Trophoblast cell (in vitro differentiated cells and primary cell): ENCODE data around the gene PNPO. TPM values are rescaled to one million over a fixed set of nuclear protein-coding genes. Genes with fewer than 3 reads are reported as not detected.
A peak's percentile ranks its signal among the peaks of the same experiment; 100 is the strongest.

Experiments
- DNase-seq, 2 donors: peaks; one replicate each; pipeline ENCODE4 v3.0.0-alpha.2; 2016
- H2AFZ ChIP-seq: 2 replicates; pipeline ENCODE4 v1.6.1; 2013; ENCODE audit warnings: low read length, moderate library complexity, mild to moderate bottlenecking; ENCODE audit not compliant: insufficient read depth, poor library complexity
- H2AK5ac ChIP-seq: 2 replicates; pipeline ENCODE4 v1.6.1; 2013; ENCODE audit warnings: mild to moderate bottlenecking, low read length
- H2BK120ac ChIP-seq: 2 replicates; pipeline ENCODE4 v1.6.1; 2013; ENCODE audit warnings: low read length, mild to moderate bottlenecking, moderate library complexity; ENCODE audit not compliant: insufficient read depth, poor library complexity
- H2BK12ac ChIP-seq: 2 replicates; pipeline ENCODE4 v1.6.1; 2013; ENCODE audit warnings: mild to moderate bottlenecking, low read length, moderate library complexity
- H2BK5ac ChIP-seq: 2 replicates; pipeline ENCODE4 v1.6.1; 2013; ENCODE audit warnings: low read length, low read depth, moderate library complexity, mild to moderate bottlenecking; ENCODE audit not compliant: poor library complexity
- H3K14ac ChIP-seq: 2 replicates; pipeline ENCODE4 v1.6.1; 2013; ENCODE audit warnings: mild to moderate bottlenecking, low read length
- H3K18ac ChIP-seq: 2 replicates; pipeline ENCODE4 v1.6.1; 2013; ENCODE audit warnings: mild to moderate bottlenecking, low read length
- H3K23ac ChIP-seq: 2 replicates; pipeline ENCODE4 v1.6.1; 2013; ENCODE audit warnings: low read length
- H3K27ac ChIP-seq: 2 replicates; pipeline ENCODE4 v1.5.1; 2013; ENCODE audit warnings: low read depth, mild to moderate bottlenecking, inconsistent platforms, low read length, moderate library complexity
- H3K27me3 ChIP-seq: 2 replicates; pipeline ENCODE4 v1.6.1; 2013; ENCODE audit warnings: inconsistent platforms, mild to moderate bottlenecking, low read length, moderate library complexity; ENCODE audit not compliant: insufficient read depth
- H3K36me3 ChIP-seq, 2 experiments: 1 replicate in 1 of 2; 2 replicates in 1 of 2; pipeline ENCODE4 v1.6.1; 2013; ENCODE audit warnings: low read length in 2 of 2, mild to moderate bottlenecking in 2 of 2, moderate library complexity in 1 of 2; ENCODE audit not compliant: insufficient read depth in 2 of 2, control insufficient read depth in 1 of 2
- H3K4ac ChIP-seq: 2 replicates; pipeline ENCODE4 v1.6.1; 2013; ENCODE audit warnings: low read depth, mild to moderate bottlenecking, low read length, moderate library complexity
- H3K4me1 ChIP-seq, 2 experiments: 1 replicate in 1 of 2; 2 replicates in 1 of 2; pipeline ENCODE4 v1.6.1; 2013; ENCODE audit warnings: low read length in 2 of 2, mild to moderate bottlenecking in 2 of 2, moderate library complexity in 1 of 2; ENCODE audit not compliant: insufficient read depth in 2 of 2, control insufficient read depth in 1 of 2
- H3K4me2 ChIP-seq: 2 replicates; pipeline ENCODE4 v1.6.1; 2013; ENCODE audit warnings: inconsistent platforms, mild to moderate bottlenecking, low read length, moderate library complexity
- H3K4me3 ChIP-seq: 2 replicates; pipeline ENCODE4 v1.5.1; 2013; ENCODE audit warnings: mild to moderate bottlenecking, low read depth, low read length, inconsistent platforms
- H3K79me1 ChIP-seq: one replicate; pipeline ENCODE4 v1.6.1; 2013; ENCODE audit warnings: low read length
- H3K79me2 ChIP-seq: 2 replicates; pipeline ENCODE4 v1.6.1; 2013; ENCODE audit warnings: low read length, mild to moderate bottlenecking; ENCODE audit not compliant: control insufficient read depth, insufficient read depth, poor library complexity
- H3K9ac ChIP-seq: 2 replicates; pipeline ENCODE4 v1.6.1; 2013; ENCODE audit warnings: mild to moderate bottlenecking, low read length
- H3K9me3 ChIP-seq: 2 replicates; pipeline ENCODE4 v1.6.1; 2013; ENCODE audit warnings: low read depth, mild to moderate bottlenecking, control low read depth, inconsistent platforms, low read length; ENCODE audit not compliant: insufficient read depth
- H4K12ac ChIP-seq: 2 replicates; pipeline ENCODE4 v1.6.1; 2013; ENCODE audit warnings: low read depth, mild to moderate bottlenecking, low read length, moderate library complexity
- H4K8ac ChIP-seq: 2 replicates; pipeline ENCODE4 v1.6.1; 2013; ENCODE audit warnings: low read depth, mild to moderate bottlenecking, low read length, moderate library complexity
- H4K91ac ChIP-seq: one replicate; pipeline ENCODE4 v1.6.1; 2013; ENCODE audit warnings: low read depth, mild to moderate bottlenecking, low read length, moderate library complexity
- WGBS: extraction: QIAGEN DNeasy Blood & Tissue Kit; methylation state at CpG from one replicate; pipeline ENCODE4 v1.1.7; 2013; ENCODE audit warnings: missing lambda C conversion rate; ENCODE audit not compliant: insufficient read length, insufficient coverage; ENCODE audit errors: extremely low coverage; 5-methylcytosine and 5-hydroxymethylcytosine counted together
- polyA plus RNA-seq: library from polyadenylated mRNA; stranded (reverse); fragments of 200-250 nt; gene quantifications from 2 replicates; pipeline ENCODE4 v1.2.3, GENCODE V29; 2013

Gene PNPO
- polyA plus RNA-seq = 2.3 TPM in 2 replicates

DNA sequence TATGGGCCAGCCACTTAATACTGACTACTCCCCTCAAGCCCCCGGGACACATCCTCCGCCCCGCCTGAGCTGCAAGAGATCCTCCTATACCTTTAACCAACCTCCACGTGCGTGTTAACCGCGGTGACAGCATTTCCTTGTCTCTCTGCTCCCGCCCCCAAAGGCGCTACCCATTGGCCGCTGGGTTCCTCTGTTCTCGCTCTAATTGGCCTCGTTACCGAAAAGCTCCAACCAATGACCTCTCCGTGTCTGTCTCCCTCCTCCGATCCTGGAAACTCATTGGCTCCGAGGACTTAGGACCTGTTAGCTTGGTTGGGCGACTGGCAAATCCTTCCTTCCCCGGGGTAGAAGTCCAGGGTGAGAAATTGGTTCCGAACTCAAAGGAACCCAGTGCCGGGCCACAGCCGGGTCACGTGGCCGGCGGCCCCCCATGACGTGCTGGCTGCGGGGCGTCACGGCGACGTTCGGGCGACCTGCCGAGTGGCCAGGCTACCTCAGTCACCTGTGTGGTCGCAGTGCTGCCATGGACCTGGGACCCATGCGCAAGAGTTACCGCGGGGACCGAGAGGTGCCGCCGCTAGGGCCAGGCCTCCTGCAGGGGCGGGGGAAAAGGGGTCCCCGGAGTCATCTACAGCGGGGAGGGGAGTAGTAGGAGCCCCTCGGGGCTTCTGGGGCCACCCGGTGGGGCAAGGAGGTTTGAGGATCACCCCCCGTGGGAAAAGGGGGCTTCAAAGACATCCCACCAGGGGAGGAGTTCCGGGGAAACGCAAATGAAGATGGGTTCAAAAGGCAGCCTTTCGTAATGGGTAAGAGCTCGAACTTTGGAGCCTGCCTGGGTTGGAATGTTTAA, at the start of gene PNPO:
PNPO (plus strand) TSS at position 326 of the 850 bp plus-strand sequence; CDS start at position 431, 105 bp downstream.
- peak; percentile 94 to 98 for DNase-seq
- Histone ChIP-seq H2BK5ac (no peak within 1 kb of the TSS), H3K14ac (no peak within 1 kb of the TSS), H3K27me3 (no peaks in the 10 kb centered on the region), H2BK12ac (no peak within 1 kb of the TSS), H3K4me3 (peak within 1 kb of the TSS; percentile 69), H3K18ac (peak within 1 kb of the TSS; percentile 62), H2AK5ac (peak within 1 kb of the TSS; percentile 44), H2BK120ac (no peak within 1 kb of the TSS), H3K79me2 (no peaks in the 10 kb centered on the region), H3K27ac (no peak within 1 kb of the TSS), H4K8ac (peak within 1 kb of the TSS; percentile 84), H3K36me3 (no peaks in the 10 kb centered on the region), H4K91ac (peak within 1 kb of the TSS; percentile 52), H3K79me1 (peaks cover 3% of the 10 kb centered on the region), H4K12ac (peak within 1 kb of the TSS; percentile 27), H3K9me3 (peaks cover 3% of the 10 kb centered on the region), H3K23ac (no peak within 1 kb of the TSS), H3K4me2 (peak within 1 kb of the TSS; percentile 60), H3K9ac (no peak within 1 kb of the TSS), H2AFZ (peak within 1 kb of the TSS; percentile 78), H3K4me1 (peaks cover 0 to 8% of the 10 kb centered on the region in 2 experiments), H3K4ac (no peak within 1 kb of the TSS)
- no CpG with 5 or more reads among the region's 50 CpGs for WGBS

DNA sequence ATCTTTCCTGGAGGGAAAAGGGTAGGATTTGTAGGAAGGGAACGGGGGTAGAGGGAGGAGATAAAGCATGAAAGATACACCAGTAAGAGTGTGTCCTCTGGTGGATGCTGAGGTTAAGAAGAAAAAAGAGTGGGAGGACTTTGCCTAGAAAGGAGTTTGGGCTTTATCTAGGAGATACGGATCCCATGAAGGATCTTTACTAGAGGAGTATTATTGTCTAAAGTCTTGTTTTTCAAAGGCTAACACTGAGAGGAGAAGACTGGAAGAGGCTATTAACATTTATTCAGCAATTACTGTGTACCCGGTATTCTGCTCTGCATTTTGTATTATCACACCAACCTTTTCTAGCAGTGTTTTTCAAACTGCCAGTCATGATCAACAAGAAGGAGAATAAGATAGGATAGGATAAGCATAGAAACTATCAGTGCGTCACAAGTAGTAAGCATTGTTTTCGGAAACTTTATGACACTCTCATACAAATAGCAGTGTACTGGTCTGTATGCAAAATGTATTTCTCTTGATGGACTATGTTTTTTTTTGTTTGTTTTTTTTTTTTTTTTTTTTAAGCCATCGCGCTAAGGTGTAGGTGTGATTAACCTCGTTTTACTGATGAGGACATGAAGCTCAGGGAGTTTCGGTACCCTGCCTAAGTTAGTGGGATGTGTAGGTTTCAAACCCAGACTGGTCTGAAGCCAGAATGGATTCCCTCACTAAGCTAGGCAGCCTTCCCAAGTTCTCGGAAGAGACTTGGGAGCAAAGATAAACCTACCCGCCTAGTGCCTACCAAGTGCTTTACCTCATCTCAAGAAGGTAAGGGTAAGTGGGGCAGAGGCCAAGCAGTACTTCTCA, 46.6 kb upstream of the PNPO start:
- peak; percentile 85 to 86 for DNase-seq

DNA sequence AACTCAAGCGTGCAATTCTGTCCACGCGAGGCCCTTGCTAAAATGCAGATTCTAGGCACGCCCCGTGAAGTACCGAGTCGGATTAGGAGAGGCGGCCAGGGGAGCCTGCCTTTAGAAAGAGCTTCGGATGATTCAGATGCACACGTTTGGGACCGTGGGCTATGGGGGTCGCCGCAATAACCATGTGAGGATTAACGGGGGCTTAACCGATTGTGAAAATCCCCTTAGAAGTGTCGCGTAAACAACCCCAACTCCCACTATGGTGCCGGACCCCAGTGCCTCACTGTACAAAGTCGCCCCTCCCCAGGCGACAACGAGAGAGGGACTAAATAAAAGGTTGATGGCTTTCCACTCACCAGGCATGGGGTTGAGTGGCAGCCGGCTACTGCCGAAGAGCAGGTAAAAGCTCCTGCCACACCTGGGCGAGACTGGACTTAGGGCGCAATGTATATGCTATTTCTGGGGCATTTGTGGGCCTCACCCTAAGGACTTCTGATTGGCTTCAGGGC, 46.0 kb upstream of the PNPO start:
- Histone ChIP-seq H3K36me3 (no peaks in the 10 kb centered on the region), H3K9me3 (no peaks in the 10 kb centered on the region), H4K8ac (peak overlapping the region; percentile 87), H2AK5ac (no peak overlapping the region), H3K18ac (peak overlapping the region; percentile 54), H2AFZ (peak overlapping the region; percentile 1), H3K27me3 (no peaks in the 10 kb centered on the region), H4K12ac (peak overlapping the region; percentile 64), H2BK120ac (peak overlapping the region; percentile 12), H3K4me3 (peak overlapping the region; percentile 88), H3K79me2 (peaks cover 8% of the 10 kb centered on the region), H3K79me1 (peaks cover 10% of the 10 kb centered on the region), H2BK12ac (no peak overlapping the region), H3K23ac (no peak overlapping the region), H2BK5ac (no peak overlapping the region), H4K91ac (peak overlapping the region; percentile 75), H3K14ac (peak overlapping the region; percentile 60), H3K9ac (peak overlapping the region; percentile 53), H3K27ac (peak overlapping the region; percentile 38), H3K4ac (peak overlapping the region; percentile 13), H3K4me1 (peaks cover 0 to 3% of the 10 kb centered on the region in 2 experiments), H3K4me2 (peak overlapping the region; percentile 74)
- no CpG with 5 or more reads among the region's 25 CpGs for WGBS
- no peak for DNase-seq

More for the DNA sequence above, 46.6 kb upstream of the PNPO start:
- Histone ChIP-seq H2BK120ac (no peak overlapping the region), H4K91ac (no peak overlapping the region), H2BK5ac (no peak overlapping the region), H3K79me2 (peaks cover 8% of the 10 kb centered on the region), H2AFZ (peak overlapping the region; percentile 1), H3K14ac (peak overlapping the region; percentile 60), H4K8ac (peak overlapping the region; percentile 87), H3K79me1 (peaks cover 10% of the 10 kb centered on the region), H3K27ac (peak overlapping the region; percentile 38), H4K12ac (peak overlapping the region; percentile 64), H3K4me3 (peak overlapping the region; percentile 88), H3K4ac (peak overlapping the region; percentile 4), H3K18ac (no peak overlapping the region), H3K27me3 (no peaks in the 10 kb centered on the region), H3K23ac (no peak overlapping the region), H3K4me1 (peaks cover 0 to 3% of the 10 kb centered on the region in 2 experiments), H2AK5ac (no peak overlapping the region), H3K9ac (peak overlapping the region; percentile 53), H3K4me2 (peak overlapping the region; percentile 74), H3K9me3 (no peaks in the 10 kb centered on the region), H3K36me3 (no peaks in the 10 kb centered on the region), H2BK12ac (no peak overlapping the region)
- no CpG with 5 or more reads among the region's 11 CpGs for WGBS
